NB4 (cell line): ENCODE results near the gene FAAP20.

ENCODE experiments used
- POLR2A ChIP-seq: IDR thresholded peaks from 2 replicates; pipeline ENCODE4 v1.6.1; 2011; ENCODE audit warnings: mild to moderate bottlenecking; ENCODE audit not compliant: insufficient read length; ENCODE audit errors: extremely low read depth
- TF ChIP-seq, protein P1 (sequence below): IDR thresholded peaks from one replicate; pipeline ENCODE4 v1.5.1; 2012; ENCODE audit warnings: low read depth, low read length
- TF ChIP-seq, protein P2 (sequence below): IDR thresholded peaks from 2 replicates; pipeline ENCODE4 v1.6.1; 2011; ENCODE audit warnings: low read depth, low read length

DNA sequence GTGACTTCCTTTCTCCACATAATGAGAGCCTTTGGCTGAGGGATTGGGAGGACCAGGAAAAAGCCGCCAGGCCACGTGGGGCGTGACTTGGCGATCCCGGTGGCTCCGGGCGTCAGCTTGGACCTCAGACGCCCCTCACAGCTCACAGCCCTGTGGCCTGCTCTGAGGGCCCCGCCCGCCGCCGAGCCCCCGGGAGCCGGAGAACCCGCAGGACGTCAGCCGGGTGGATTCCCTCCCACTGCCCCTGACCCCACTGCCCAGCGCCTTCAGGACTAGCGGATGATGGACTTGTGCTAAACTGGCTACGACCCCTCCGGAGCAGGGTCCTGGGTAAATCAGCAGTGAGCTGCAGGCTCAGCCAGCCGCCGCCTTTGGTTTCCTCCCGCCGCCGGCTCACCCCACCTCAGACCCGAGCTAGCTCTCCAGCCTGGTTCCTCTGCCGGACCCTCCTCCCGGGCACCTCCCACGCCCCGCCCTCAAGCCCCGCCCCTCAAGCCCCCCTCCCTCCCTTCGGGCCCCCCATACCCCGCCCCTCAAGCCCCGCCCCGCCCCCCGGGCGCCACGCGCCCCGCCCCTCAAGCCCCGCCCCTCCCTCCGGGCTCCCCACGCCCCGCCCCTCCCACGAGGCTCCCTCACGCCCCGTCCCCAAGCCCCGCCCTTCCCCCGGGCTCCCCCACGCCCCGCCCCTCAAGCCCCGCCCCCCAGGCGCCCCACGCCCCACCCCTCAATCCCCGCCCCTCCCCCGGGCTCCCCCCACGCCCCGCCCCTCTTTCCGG, 10.0 kb upstream of the FAAP20 start:
- TF ChIP-seq, protein P1, sequence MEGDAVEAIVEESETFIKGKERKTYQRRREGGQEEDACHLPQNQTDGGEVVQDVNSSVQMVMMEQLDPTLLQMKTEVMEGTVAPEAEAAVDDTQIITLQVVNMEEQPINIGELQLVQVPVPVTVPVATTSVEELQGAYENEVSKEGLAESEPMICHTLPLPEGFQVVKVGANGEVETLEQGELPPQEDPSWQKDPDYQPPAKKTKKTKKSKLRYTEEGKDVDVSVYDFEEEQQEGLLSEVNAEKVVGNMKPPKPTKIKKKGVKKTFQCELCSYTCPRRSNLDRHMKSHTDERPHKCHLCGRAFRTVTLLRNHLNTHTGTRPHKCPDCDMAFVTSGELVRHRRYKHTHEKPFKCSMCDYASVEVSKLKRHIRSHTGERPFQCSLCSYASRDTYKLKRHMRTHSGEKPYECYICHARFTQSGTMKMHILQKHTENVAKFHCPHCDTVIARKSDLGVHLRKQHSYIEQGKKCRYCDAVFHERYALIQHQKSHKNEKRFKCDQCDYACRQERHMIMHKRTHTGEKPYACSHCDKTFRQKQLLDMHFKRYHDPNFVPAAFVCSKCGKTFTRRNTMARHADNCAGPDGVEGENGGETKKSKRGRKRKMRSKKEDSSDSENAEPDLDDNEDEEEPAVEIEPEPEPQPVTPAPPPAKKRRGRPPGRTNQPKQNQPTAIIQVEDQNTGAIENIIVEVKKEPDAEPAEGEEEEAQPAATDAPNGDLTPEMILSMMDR, result no peak
- no peak for TF ChIP-seq POLR2A
- TF ChIP-seq, protein P2, sequence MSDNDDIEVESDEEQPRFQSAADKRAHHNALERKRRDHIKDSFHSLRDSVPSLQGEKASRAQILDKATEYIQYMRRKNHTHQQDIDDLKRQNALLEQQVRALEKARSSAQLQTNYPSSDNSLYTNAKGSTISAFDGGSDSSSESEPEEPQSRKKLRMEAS, result no peak
